Epidermal melanocyte (primary cell): ENCODE data around the gene ZBTB20.
"Not testable (repeated sequence)": the region's sequence is repeated elsewhere in the genome, so short reads cannot be mapped to it uniquely, and the experiment has no call there.

Experiments
- DNase-seq: peaks from one replicate; pipeline ENCODE4 v3.0.0; 2011; ENCODE audit warnings: low spot score; ENCODE audit not compliant: insufficient read length

The ZBTB20 gene

GRCh38 chr3:114838025-114838424, 309.1 kb downstream of the ZBTB20 start:
- no peak for DNase-seq

GRCh38 chr3:114834175-114834940, 312.7 kb downstream of the ZBTB20 start:
- no peak for DNase-seq

GRCh38 chr3:114831861-114832260, 315.2 kb downstream of the ZBTB20 start:
- no peak for DNase-seq

GRCh38 chr3:114830652-114831051, 316.4 kb downstream of the ZBTB20 start:
- DNase-seq: no peak

- no peak for DNase-seq
These were observed 317.3 kb downstream of the ZBTB20 start for GRCh38 chr3:114829783-114830182.

GRCh38 chr3:114827495-114827894, 319.6 kb downstream of the ZBTB20 start:
- DNase-seq: no peak

- no peak for DNase-seq
These were observed 323.1 kb downstream of the ZBTB20 start for GRCh38 chr3:114824014-114824413.

- DNase-seq: no peak
These were observed 324.0 kb downstream of the ZBTB20 start for GRCh38 chr3:114823061-114823460.

GRCh38 chr3:114816052-114816451, 331.0 kb downstream of the ZBTB20 start:
- no peak for DNase-seq

GRCh38 chr3:114812541-114813238, 334.4 kb downstream of the ZBTB20 start:
- DNase-seq: not testable (repeated sequence)

- no peak for DNase-seq
These were observed 337.2 kb downstream of the ZBTB20 start for GRCh38 chr3:114809668-114810413.

GRCh38 chr3:114804099-114804498, 343.0 kb downstream of the ZBTB20 start:
- no peak for DNase-seq

GRCh38 chr3:114803042-114803695, 343.9 kb downstream of the ZBTB20 start:
- DNase-seq: no peak

GRCh38 chr3:114800272-114801031, 346.6 kb downstream of the ZBTB20 start:
- DNase-seq: no peak

GRCh38 chr3:114799816-114800215, 347.3 kb downstream of the ZBTB20 start:
- DNase-seq: no peak

- no peak for DNase-seq
These were observed 350.3 kb downstream of the ZBTB20 start for GRCh38 chr3:114796796-114797195.

GRCh38 chr3:114794894-114795630, 352.0 kb downstream of the ZBTB20 start:
- DNase-seq: no peak

- no peak for DNase-seq
These were observed 354.7 kb downstream of the ZBTB20 start for GRCh38 chr3:114792159-114792918.

GRCh38 chr3:114790752-114791151, 356.3 kb downstream of the ZBTB20 start:
- DNase-seq: no peak
